Astrocyte of the spinal cord (primary cell): ENCODE data around the gene ADAMTS18.

Experiments used
- DNase-seq: peaks from one replicate; pipeline ENCODE4 v3.0.0; 2011; ENCODE audit warnings: low read depth, low spot score
- H3K4me3 ChIP-seq: 2 replicates; pipeline ENCODE4 v1.5.1; 2011; ENCODE audit warnings: low read depth, mild to moderate bottlenecking, low read length, moderate library complexity
- in situ Hi-C: cut with HindIII; loops from 2 replicates; pipeline ENCODE4 v1.10.0; 2017; ENCODE audit warnings: low sequenced_read_pairs
- TF ChIP-seq, protein P1 (sequence below): IDR thresholded peaks from 2 replicates; pipeline ENCODE4 v1.5.1; 2012; ENCODE audit warnings: low read depth, mild to moderate bottlenecking, low read length, inconsistent platforms

ADAMTS18 gene

DNA sequence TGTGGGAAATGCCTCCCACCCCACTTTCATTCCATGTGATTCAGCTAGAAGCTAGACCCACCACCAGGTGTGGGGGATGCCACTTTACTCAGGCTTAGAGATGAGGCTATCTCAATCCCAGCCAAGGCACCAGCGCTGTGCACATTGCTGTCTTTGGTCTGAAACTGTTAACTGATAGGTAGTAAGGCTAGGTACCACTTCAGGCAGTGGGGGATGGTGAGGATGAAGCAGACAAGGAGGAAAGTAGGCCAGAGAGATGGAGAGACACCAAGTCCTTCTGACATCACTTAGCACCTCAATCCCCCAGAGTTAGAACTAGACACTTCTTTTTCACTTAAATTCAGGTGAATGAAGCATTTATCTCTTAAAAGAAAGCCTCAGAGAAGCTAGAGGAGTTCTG lies 35.8 kb downstream of the ADAMTS18 start:
- in situ Hi-C loops = no loop called here
- TF ChIP-seq, protein P1, sequence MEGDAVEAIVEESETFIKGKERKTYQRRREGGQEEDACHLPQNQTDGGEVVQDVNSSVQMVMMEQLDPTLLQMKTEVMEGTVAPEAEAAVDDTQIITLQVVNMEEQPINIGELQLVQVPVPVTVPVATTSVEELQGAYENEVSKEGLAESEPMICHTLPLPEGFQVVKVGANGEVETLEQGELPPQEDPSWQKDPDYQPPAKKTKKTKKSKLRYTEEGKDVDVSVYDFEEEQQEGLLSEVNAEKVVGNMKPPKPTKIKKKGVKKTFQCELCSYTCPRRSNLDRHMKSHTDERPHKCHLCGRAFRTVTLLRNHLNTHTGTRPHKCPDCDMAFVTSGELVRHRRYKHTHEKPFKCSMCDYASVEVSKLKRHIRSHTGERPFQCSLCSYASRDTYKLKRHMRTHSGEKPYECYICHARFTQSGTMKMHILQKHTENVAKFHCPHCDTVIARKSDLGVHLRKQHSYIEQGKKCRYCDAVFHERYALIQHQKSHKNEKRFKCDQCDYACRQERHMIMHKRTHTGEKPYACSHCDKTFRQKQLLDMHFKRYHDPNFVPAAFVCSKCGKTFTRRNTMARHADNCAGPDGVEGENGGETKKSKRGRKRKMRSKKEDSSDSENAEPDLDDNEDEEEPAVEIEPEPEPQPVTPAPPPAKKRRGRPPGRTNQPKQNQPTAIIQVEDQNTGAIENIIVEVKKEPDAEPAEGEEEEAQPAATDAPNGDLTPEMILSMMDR = no peak
- DNase-seq = no peak
- H3K4me3 ChIP-seq = no peak overlapping the region

DNA sequence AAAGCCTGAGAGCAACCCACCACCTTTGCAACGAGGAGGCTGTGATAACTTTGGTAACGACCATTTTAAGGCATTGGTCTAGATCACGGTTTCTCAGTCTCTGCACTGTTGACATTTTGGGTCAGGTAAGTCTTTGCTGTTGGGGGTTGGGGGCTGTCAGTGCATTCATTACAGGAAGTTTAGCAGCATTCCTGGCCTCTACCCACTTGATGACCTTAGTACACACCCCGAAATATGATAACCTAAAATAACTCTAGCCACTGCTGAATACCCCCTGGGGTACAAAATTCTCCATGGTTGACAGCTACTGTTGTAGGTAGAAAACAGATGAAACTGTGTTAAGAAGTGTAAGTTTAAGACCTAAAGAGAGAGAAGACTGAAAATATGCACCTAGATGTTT lies 36.3 kb downstream of the ADAMTS18 start:
- DNase-seq = no peak
- TF ChIP-seq, protein P1 = no peak
- in situ Hi-C loops = no loop called here
- H3K4me3 ChIP-seq = no peak overlapping the region

DNA sequence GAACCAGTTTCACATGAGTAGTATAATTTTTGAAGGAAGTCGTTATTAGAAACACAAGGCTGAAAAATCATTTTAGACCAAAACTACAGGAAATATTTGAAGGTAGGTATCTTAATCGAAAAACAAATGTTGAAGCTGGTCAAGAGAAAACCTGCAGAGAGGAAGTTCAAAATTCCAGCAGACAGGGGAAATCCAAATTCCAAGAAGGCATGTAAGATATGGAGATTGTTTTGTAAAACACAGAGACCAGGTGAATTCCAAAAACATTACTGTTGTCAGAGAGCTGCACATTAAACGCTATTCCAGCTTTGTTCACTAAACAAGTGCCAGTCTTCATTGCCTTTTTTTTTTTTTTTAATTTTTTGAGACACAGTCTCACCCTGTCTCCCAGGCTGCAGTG lies 38.4 kb downstream of the ADAMTS18 start:
- DNase-seq = no peak
- H3K4me3 ChIP-seq = no peak overlapping the region
- in situ Hi-C loops = no loop called here
- TF ChIP-seq, protein P1 = no peak

DNA sequence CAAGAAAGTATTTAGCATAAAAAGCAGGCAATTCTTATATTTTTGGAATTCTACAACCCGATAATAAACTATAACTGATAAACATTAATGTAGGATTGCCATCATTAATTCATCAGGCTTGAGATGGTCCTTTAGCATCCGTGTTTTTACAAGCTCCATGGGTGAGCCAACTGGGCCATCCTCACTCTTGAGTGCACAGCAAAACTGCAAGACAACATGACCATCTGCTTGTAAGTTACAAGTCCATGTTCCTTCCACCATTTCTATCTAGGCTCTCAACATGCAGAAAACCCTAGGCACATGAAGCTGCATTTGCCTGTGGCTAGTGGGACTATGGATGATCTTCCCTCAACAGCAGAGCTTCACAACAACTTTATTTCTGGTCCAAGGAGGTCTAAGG lies 40.1 kb downstream of the ADAMTS18 start:
- DNase-seq = no peak
- in situ Hi-C loops = no loop called here
- TF ChIP-seq, protein P1 = no peak
- no peak overlapping the region for H3K4me3 ChIP-seq

DNA sequence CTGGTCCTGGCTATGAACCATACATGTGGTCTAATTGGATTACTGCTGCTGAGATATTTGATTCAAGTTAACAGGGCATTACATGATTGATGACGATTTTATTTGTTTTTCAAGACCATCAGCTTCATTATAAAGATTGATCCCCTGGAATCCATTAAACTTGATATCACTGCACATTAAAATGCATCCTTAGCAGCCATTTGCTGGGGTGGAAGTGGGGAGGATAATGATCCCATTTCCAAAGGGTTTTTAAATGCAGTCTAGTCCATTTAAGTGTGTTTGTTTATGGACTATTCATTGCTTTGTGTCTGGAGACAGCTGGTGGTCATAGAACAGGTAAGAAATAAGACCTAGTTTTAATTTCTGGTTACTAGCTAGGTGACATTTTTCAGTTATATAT lies 40.9 kb downstream of the ADAMTS18 start:
- TF ChIP-seq, protein P1 = no peak
- DNase-seq = no peak
- in situ Hi-C loops = no loop called here
- H3K4me3 ChIP-seq = no peak overlapping the region

DNA sequence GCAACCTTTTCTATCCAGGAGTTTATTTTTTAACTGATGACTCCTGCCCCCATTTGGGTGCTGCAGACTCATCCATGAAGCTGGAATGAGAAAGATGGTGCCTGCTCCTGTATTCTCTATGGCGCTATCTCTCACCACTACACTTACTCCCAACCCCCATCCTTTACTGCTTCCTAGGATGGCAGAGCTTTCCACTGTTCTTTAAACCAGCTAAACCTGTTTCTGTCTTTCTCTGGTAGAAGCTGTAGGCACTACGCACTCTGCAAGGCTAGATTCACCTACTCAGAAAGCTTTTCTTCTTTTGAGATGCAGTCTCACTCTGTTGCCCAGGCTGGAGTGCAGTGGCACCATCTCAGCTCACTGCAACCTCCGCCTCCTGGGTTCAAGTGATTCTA lies 47.0 kb downstream of the ADAMTS18 start:
- TF ChIP-seq, protein P1 = no peak
- in situ Hi-C loops = no loop called here
- DNase-seq = no peak
- H3K4me3 ChIP-seq = no peak overlapping the region
